ENCODE results near the gene ITGAX.

The ITGAX gene

DNA sequence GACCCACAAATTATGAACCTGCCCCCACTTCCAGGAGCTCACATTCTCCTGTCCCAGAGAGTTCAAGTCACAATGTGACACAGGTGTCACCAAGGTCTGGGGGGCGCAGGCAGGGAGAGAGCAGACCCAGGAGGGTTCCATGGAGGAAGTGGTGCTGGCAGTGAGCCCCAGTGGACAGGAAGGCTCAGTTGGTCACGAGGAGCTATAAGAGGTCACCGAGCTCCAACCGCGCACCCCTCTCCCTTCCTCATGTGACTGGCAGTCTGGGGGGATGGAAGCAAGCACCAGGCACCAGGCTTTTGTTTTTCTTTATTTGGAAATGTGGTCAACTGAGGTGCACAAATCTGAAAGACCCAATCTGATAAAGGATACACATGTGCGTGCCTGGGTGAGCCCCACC lies 40.7 kb downstream of the ITGAX start:
- Histone ChIP-seq H3K27me3 (ENCODE audit: low read length) (no peaks in the 10 kb centered on the region), H3K36me3 (ENCODE audit: low read length) (no peaks in the 10 kb centered on the region), H3K4me2 (ENCODE audit: low read depth, low read length, poor library complexity, severe bottlenecking) (no peak overlapping the region), H3K27ac (ENCODE audit: low read depth, low read length) (no peak overlapping the region), H3K9me2 (replicated peaks; ENCODE audit: insufficient read depth, low read length) (no peaks in the 10 kb centered on the region), H2AFZ (ENCODE audit: low read depth, low read length, severe bottlenecking) (no peak overlapping the region), H4K20me1 (ENCODE audit: low read depth, low read length) (no peaks in the 10 kb centered on the region), H3K9ac (ENCODE audit: low read length) (no peak overlapping the region), H3F3A (ENCODE audit: insufficient read depth) (no peaks in the 10 kb centered on the region), H3K9me3 (ENCODE audit: insufficient read depth, low read length) (no peaks in the 10 kb centered on the region), H3K79me2 (ENCODE audit: insufficient read depth, low read length) (no peaks in the 10 kb centered on the region), H3K4me3 (ENCODE audit: insufficient read depth, low read length, poor library complexity, severe bottlenecking) (no peak overlapping the region)
- TF ChIP-seq EZH2phosphoT487 (conservative IDR thresholded peaks at IDR 0.05; ENCODE audit: low read length): no peak
- TF ChIP-seq CTCF (IDR thresholded peaks at IDR 0.05; ENCODE audit: insufficient read depth, low read length, poor library complexity, severe bottlenecking): no peak

DNA sequence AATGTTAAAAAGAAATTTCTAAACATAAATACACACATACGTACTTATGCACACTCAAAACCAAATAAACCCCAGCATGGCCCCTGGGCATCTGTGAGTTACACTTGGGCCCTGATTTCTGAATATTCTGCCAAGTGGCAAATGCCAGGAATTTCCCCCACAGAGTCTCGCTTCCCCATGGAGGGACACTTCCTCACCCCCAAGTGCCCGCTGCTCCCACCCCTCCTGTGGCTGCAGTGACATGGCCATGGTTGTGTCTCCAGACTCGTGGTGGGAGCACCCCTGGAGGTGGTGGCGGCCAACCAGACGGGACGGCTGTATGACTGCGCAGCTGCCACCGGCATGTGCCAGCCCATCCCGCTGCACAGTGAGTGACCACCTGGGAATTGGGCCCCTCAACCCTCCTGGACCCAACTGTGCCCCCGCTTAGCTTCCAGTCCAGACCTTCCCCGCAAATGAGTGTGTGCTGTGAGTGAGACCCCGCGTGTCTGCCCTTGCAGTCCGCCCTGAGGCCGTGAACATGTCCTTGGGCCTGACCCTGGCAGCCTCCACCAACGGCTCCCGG lies 42.2 kb downstream of the ITGAX start:
- Histone ChIP-seq H3K4me2 (ENCODE audit: low read depth, low read length, poor library complexity, severe bottlenecking) (no peak overlapping the region), H3K9me2 (replicated peaks; ENCODE audit: insufficient read depth, low read length) (no peaks in the 10 kb centered on the region), H3K9ac (ENCODE audit: low read length) (no peak overlapping the region), H3F3A (ENCODE audit: insufficient read depth) (no peaks in the 10 kb centered on the region), H3K79me2 (ENCODE audit: insufficient read depth, low read length) (no peaks in the 10 kb centered on the region), H3K9me3 (ENCODE audit: insufficient read depth, low read length) (no peaks in the 10 kb centered on the region), H3K36me3 (ENCODE audit: low read length) (no peaks in the 10 kb centered on the region), H3K27ac (ENCODE audit: low read depth, low read length) (no peak overlapping the region), H3K27me3 (ENCODE audit: low read length) (no peaks in the 10 kb centered on the region), H2AFZ (ENCODE audit: low read depth, low read length, severe bottlenecking) (no peak overlapping the region), H4K20me1 (ENCODE audit: low read depth, low read length) (no peaks in the 10 kb centered on the region), H3K4me3 (ENCODE audit: insufficient read depth, low read length, poor library complexity, severe bottlenecking) (no peak overlapping the region)
- TF ChIP-seq CTCF (IDR thresholded peaks at IDR 0.05; ENCODE audit: insufficient read depth, low read length, poor library complexity, severe bottlenecking): no peak
- TF ChIP-seq EZH2phosphoT487 (conservative IDR thresholded peaks at IDR 0.05; ENCODE audit: low read length): no peak

GRCh38 chr16:31397701-31398100 lies 42.7 kb downstream of the ITGAX start:
- no peak overlapping the region for H2AFZ ChIP-seq (ENCODE audit: low read depth, low read length, severe bottlenecking)
- H3K4me2 ChIP-seq (ENCODE audit: low read depth, low read length, poor library complexity, severe bottlenecking): no peak overlapping the region
- H3K4me3 ChIP-seq (ENCODE audit: insufficient read depth, low read length, poor library complexity, severe bottlenecking): no peak overlapping the region
- H3K27ac ChIP-seq (ENCODE audit: low read depth, low read length): no peak overlapping the region
- H3K9ac ChIP-seq (ENCODE audit: low read length): no peak overlapping the region
- no peaks in the 10 kb centered on the region for H3K27me3 ChIP-seq (ENCODE audit: low read length)
- H3F3A ChIP-seq (ENCODE audit: insufficient read depth): no peaks in the 10 kb centered on the region
- TF ChIP-seq CTCF (IDR thresholded peaks at IDR 0.05; ENCODE audit: insufficient read depth, low read length, poor library complexity, severe bottlenecking): no peak
- TF ChIP-seq EZH2phosphoT487 (conservative IDR thresholded peaks at IDR 0.05; ENCODE audit: low read length): no peak
- no peaks in the 10 kb centered on the region for H4K20me1 ChIP-seq (ENCODE audit: low read depth, low read length)
- H3K79me2 ChIP-seq (ENCODE audit: insufficient read depth, low read length): no peaks in the 10 kb centered on the region
- no peaks in the 10 kb centered on the region for H3K36me3 ChIP-seq (ENCODE audit: low read length)
- no peaks in the 10 kb centered on the region for H3K9me3 ChIP-seq (ENCODE audit: insufficient read depth, low read length)
- H3K9me2 ChIP-seq (replicated peaks; ENCODE audit: insufficient read depth, low read length): no peaks in the 10 kb centered on the region
